Endodermal cell (in vitro differentiated cells): ENCODE results near the gene LRIG1. TPM values are rescaled to one million over a fixed set of nuclear protein-coding genes. Genes with fewer than 3 reads are reported as not detected.

Source experiments
- DNase-seq: peaks from one replicate; pipeline ENCODE4 v3.0.0-alpha.2; 2017
- H3K27ac ChIP-seq: 2 replicates; pipeline ENCODE4 v1.5.1; 2013; ENCODE audit warnings: mild to moderate bottlenecking, low read depth, low read length, moderate library complexity
- H3K27me3 ChIP-seq: 2 replicates; pipeline ENCODE4 v1.6.1; 2013; ENCODE audit warnings: mild to moderate bottlenecking, low read length, moderate library complexity; ENCODE audit not compliant: insufficient read depth, control insufficient read depth, poor library complexity, severe bottlenecking
- H3K36me3 ChIP-seq: 2 replicates; pipeline ENCODE4 v1.7.0; 2013; ENCODE audit warnings: mild to moderate bottlenecking, low read length, moderate library complexity; ENCODE audit not compliant: control insufficient read depth, insufficient read depth
- H3K4me1 ChIP-seq: one replicate; pipeline ENCODE4 v1.7.0; 2013; ENCODE audit warnings: low read length; ENCODE audit not compliant: control insufficient read depth, insufficient read depth
- H3K4me3 ChIP-seq: 2 replicates; pipeline ENCODE4 v1.5.1; 2013; ENCODE audit warnings: mild to moderate bottlenecking, low read length, moderate library complexity
- H3K9ac ChIP-seq: 2 replicates; pipeline ENCODE4 v1.6.1; 2013; ENCODE audit warnings: mild to moderate bottlenecking, low read length, moderate library complexity; ENCODE audit not compliant: poor library complexity, severe bottlenecking; ENCODE audit errors: extremely low read depth
- H3K9me3 ChIP-seq: 2 replicates; pipeline ENCODE4 v1.6.1; 2013; ENCODE audit warnings: mild to moderate bottlenecking, low read length, moderate library complexity; ENCODE audit not compliant: control insufficient read depth
- H3K27ac Mint-ChIP-seq: 2 replicates; pipeline ENCODE4 v1.8.0; 2020; ENCODE audit warnings: mixed read lengths
- H3K27me3 Mint-ChIP-seq: 2 replicates; pipeline ENCODE4 v1.8.0; 2021; ENCODE audit warnings: mild to moderate bottlenecking, mixed read lengths; ENCODE audit not compliant: insufficient read depth
- H3K36me3 Mint-ChIP-seq: 2 replicates; pipeline ENCODE4 v1.8.0; 2020; ENCODE audit warnings: low read depth, mixed read lengths
- H3K4me1 Mint-ChIP-seq: 2 replicates; pipeline ENCODE4 v1.8.0; 2020; ENCODE audit warnings: mixed read lengths
- H3K4me3 Mint-ChIP-seq: 2 replicates; pipeline ENCODE4 v1.8.0; 2020; ENCODE audit warnings: mild to moderate bottlenecking, moderate library complexity, mixed read lengths
- H3K9me3 Mint-ChIP-seq: 2 replicates; pipeline ENCODE4 v1.8.0; 2020; ENCODE audit warnings: mild to moderate bottlenecking, mixed read lengths
- CTCF ChIP-seq: fragments of 200-600 bp; sonication (generic); conservative IDR thresholded peaks from 2 replicates; pipeline ENCODE4 v1.5.0; 2021; ENCODE audit warnings: antibody characterized with exemption, mild to moderate bottlenecking
- WGBS, 2 experiments: methylation state at CpG; one replicate each; pipeline versions ENCODE4 v1.1.5 to v1.1.7; 2013; ENCODE audit warnings: missing lambda C conversion rate in 2 of 2, mixed read lengths in 1 of 2; ENCODE audit not compliant: insufficient coverage in 1 of 2, insufficient read length in 1 of 2; 5-methylcytosine and 5-hydroxymethylcytosine counted together
- total RNA-seq, 2 donors: library from RNA; stranded (reverse); fragmentation: NEBNext Ultra II Directional in 1 of 2; extraction: Animal tissue kit (Norgen Biotek cat#: 25700) in 1 of 2; gene quantifications; 2 replicates in 1 of 2; 3 replicates in 1 of 2; pipeline ENCODE4 v1.2.1, GENCODE V29; 2021

Gene LRIG1
- total RNA-seq, 2 donors from 2014 or later, result 37.5 to 42.3 TPM

- peaks cover 30% of the 10 kb centered on the region for H3K4me1 ChIP-seq
- no peak overlapping the region for H3K4me3 ChIP-seq
- Mint-ChIP-seq H3K27ac (no peak overlapping the region), H3K9me3 (no peaks in the 10 kb centered on the region), H3K4me1 (peaks cover 42% of the 10 kb centered on the region), H3K36me3 (peaks cover 15% of the 10 kb centered on the region), H3K27me3 (no peaks in the 10 kb centered on the region), H3K4me3 (no peak overlapping the region)
- H3K9ac ChIP-seq, result no peak overlapping the region
- no peak overlapping the region for H3K27ac ChIP-seq
- 94 to 98% methylated on average over 2 of the region's 4 CpGs for WGBS, 2 experiments
- H3K9me3 ChIP-seq, result no peaks in the 10 kb centered on the region
- no peak for DNase-seq
- no peaks in the 10 kb centered on the region for H3K27me3 ChIP-seq
- peaks cover 36% of the 10 kb centered on the region for H3K36me3 ChIP-seq
- TF ChIP-seq CTCF, result no peak
Observed at GRCh38 chr3:66465587-66465986, 35.2 kb downstream of the LRIG1 start.

- no peak for TF ChIP-seq CTCF
- DNase-seq, result no peak
- no peak overlapping the region for H3K9ac ChIP-seq
- Mint-ChIP-seq H3K27me3 (no peaks in the 10 kb centered on the region), H3K9me3 (no peaks in the 10 kb centered on the region), H3K36me3 (peaks cover 20% of the 10 kb centered on the region), H3K4me1 (peaks cover 42% of the 10 kb centered on the region), H3K4me3 (no peak overlapping the region), H3K27ac (no peak overlapping the region)
- H3K36me3 ChIP-seq, result peaks cover 38% of the 10 kb centered on the region
- H3K27me3 ChIP-seq, result no peaks in the 10 kb centered on the region
- H3K27ac ChIP-seq, result no peak overlapping the region
- 80 to 93% methylated on average over 1 to 3 of the region's 3 CpGs for WGBS, 2 experiments
- H3K4me3 ChIP-seq, result no peak overlapping the region
- no peaks in the 10 kb centered on the region for H3K9me3 ChIP-seq
- H3K4me1 ChIP-seq, result peaks cover 30% of the 10 kb centered on the region
Observed at GRCh38 chr3:66465034-66465433, 35.8 kb downstream of the LRIG1 start.

GRCh38 chr3:66464512-66464894 lies 36.3 kb downstream of the LRIG1 start:
- Histone ChIP-seq H3K4me3 (no peak overlapping the region), H3K27ac (no peak overlapping the region), H3K4me1 (peaks cover 29% of the 10 kb centered on the region), H3K36me3 (peaks cover 40% of the 10 kb centered on the region), H3K9me3 (no peaks in the 10 kb centered on the region), H3K9ac (no peak overlapping the region), H3K27me3 (no peaks in the 10 kb centered on the region)
- no peak overlapping the region for H3K4me3 Mint-ChIP-seq
- H3K9me3 Mint-ChIP-seq, result no peaks in the 10 kb centered on the region
- WGBS, 2 experiments, result 78 to 93% methylated on average over 3 of the region's 3 CpGs
- peaks cover 24% of the 10 kb centered on the region for H3K36me3 Mint-ChIP-seq
- H3K4me1 Mint-ChIP-seq, result peaks cover 41% of the 10 kb centered on the region
- H3K27ac Mint-ChIP-seq, result no peak overlapping the region
- no peak for DNase-seq
- no peaks in the 10 kb centered on the region for H3K27me3 Mint-ChIP-seq
- no peak for TF ChIP-seq CTCF
